VCaP (cell line): Measurements from ENCODE around the gene BRAT1.

Experiments
- H3K27ac ChIP-seq: fragments of 450-650 bp; 2 replicates; pipeline ENCODE4 v1.5.1; 2017
- CTCF ChIP-seq: fragments of 450-650 bp; conservative IDR thresholded peaks from 2 replicates; pipeline ENCODE4 v1.5.1; 2017; ENCODE audit warnings: mild to moderate bottlenecking, moderate library complexity

Gene BRAT1

DNA sequence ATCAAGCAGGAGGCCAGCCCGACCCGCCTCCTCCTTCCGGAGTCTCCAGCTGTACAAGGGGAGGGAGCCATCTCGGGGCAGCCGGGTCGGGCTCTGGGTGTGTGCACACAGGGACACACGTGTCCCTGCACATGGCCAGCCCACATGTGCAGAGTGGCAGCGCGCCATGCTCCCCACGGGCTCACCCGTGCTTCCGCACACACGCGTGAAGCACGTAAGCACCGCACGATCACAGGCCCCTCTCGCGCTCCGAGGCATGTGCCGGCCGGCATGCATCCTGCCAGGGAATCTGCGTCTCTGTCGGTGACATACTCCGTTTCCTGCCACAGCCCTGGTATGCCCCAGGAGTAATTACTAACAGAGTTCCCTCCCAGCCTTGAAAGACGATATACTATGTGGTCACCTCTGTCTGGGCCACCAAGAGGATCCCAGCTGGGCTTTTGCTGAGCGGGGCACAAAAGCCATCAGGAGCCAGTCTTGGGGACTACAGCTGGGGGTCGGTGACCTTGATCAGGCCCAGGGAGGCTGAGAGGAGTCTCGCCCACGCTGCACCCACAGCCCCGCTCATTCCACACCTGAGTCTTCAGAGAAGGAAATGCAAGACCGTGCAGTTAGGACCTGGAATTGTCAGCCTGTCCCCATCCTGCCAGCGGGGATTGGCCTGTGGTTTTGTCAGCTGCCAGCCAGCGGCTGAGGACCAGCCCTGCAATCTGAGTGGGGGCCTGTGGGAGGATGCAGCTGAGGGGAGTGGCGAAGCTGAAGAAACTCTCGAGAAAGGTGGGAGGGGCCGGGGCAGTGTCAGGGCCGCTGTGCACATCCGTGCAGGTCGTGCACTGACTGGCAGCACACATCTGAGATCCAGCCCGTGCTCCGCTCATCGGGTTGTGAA is 46.8 kb downstream of the BRAT1 start:
- no peak for TF ChIP-seq CTCF
- H3K27ac ChIP-seq = peak overlapping the region; percentile 99

GRCh38 chr7:2507917-2508306 is 47.4 kb downstream of the BRAT1 start:
- H3K27ac ChIP-seq = peak overlapping the region; percentile 99; the same call in 1 of the 2 replicates
- TF ChIP-seq CTCF = no peak

- H3K27ac ChIP-seq = peak overlapping the region; percentile 99; the same call in 1 of the 2 replicates
- TF ChIP-seq CTCF = no peak
Observed at GRCh38 chr7:2507208-2507916, 48.0 kb downstream of the BRAT1 start.

GRCh38 chr7:2505401-2505800 is 49.9 kb downstream of the BRAT1 start:
- TF ChIP-seq CTCF = no peak
- no peak overlapping the region for H3K27ac ChIP-seq

DNA sequence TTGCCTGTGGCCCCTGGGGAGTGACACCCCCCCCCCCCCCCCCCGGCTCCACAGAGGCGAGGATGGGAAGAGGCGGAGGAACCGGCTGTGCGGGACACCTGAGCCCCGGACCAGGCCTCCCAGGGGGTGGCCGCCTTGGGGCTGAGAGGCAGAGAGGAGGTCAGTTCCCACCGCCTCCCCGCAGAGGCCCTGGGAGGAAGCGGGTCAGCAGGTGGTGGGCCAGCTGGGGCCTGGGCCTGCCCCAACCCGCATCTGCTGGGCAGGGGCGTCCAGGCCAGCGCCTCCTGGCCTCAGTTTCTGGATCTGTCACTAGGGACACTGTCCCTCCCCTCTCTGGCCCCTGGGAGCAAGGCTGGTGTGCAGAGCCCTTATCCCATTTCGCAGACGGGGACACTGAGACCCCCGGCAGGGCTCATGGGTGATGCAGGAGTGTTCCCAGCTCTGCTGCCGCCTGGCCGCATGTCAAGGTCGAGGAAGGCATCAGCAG is 50.4 kb downstream of the BRAT1 start:
- TF ChIP-seq CTCF = no peak

GRCh38 chr7:2504128-2504888 is 51.0 kb downstream of the BRAT1 start:
- TF ChIP-seq CTCF = no peak
- H3K27ac ChIP-seq = no peak overlapping the region

More for the DNA sequence above, 50.4 kb downstream of the BRAT1 start:
- H3K27ac ChIP-seq = no peak overlapping the region
